HG03159 (cell line): ENCODE results near the gene PRDM2.
"Not testable (repeated sequence)": the region's sequence is repeated elsewhere in the genome, so short reads cannot be mapped to it uniquely, and the experiment has no call there.

ENCODE experiments used
- ATAC-seq: cut with Tn5 transposase; IDR thresholded peaks from one replicate; pipeline ENCODE4 v1.9.1; 2021; ENCODE audit warnings: mild to moderate bottlenecking, moderate library complexity; ENCODE audit not compliant: unreplicated experiment

PRDM2 gene

DNA sequence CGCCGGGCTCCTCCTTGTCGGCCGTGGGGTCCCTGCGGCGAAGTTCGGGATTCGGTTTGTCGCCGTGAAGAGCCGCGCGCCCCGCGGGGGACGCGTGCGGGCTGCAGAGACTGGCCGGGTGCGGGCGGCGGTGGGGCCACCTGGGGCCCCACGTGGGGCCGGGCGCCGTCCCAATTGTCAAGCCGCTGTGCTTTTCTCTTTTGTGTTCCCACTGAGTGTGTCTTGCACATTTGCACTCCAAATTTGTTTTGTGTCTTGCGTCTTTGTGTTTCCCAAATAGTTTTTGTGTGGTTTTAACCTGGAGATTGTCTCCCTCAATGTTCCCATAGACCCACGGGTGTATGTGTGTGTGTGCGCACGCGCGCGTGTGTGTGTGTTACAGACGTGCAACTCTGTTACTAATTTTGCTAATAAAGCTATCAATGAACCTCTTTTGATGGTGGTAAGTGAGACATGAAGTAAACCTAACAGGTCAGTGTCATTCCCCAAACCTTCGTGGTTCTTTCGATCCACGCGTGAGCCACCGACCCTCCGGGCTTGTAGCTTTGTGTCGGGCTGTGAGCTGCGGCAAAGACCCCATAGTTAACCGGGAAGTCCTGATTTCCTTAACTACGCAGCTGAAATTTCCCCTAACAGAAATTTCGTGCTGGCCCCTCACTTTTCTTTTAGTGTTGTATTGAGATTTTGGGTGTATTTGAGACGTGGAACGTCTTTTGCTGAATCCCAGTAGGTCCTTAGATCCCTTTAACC, 708 bp downstream of the PRDM2 start:
- peak; percentile 37 for ATAC-seq

DNA sequence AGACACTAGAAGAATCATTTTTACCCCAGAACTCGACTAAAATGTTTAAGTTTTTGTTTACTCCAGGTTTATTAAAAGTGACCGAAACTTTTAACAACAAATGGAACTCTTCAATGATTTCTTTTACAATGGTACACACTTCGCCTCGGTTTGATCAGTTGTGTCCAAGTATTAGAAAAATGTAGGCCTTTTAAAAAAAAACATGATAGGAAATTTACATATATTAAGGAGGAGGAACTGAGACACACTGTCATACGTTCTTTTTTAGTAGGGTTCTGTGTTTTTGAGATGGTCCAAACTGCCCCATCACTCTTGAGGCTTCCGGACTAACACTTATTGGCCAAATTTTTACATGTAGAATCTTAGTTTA, 1.3 kb downstream of the PRDM2 start:
- no peak for ATAC-seq

DNA sequence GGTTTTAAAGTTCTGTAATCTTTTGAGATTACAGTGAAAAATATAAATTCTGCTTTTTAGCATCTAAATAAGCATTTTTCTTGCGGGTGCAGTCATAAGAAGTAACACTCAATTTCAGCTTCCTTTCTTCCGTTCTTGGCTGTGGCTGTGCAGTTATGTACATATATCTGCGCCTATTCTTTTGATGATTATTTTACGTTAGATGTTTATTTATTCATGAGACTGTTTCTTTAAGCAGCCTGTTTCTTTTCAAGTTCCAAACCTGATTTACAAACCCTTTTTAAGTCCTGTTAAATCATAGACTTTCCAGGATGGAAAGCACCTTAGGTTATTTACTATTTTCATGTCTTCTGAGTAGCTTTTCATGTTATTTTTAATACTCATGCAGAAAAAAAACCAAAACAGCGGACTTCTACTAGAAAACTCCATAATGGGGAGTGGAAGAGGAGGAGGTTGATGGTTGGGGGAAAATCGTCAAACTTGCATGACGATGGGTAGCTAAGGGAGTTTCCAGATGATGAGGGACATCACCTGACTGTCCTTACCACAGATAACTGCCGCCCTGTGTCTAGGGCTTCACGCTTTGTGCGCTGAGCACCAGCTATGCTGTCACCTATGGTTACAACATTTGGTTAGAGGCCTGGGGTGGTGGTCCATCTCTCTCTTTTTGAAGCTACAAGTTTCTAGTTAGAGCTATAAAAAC, 2.6 kb downstream of the PRDM2 start:
- peak; percentile 84 for ATAC-seq

DNA sequence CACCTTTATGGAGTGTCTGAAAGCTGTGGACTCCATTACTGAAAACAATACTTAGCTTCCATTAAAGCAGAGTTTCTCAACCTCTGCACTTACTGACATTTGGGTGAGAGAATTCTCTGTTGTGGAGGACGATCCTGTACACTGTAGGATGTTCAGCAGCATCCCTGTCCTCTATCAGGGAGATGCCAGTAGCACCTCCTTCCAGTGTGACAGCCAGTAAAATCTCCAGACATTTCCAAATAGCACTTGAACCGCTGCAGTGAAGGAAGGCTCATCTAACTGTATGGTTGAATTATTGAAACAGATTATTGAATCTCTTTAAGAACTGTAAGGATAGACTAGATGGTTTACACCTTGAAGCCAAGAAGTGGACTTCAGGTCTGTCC, 3.1 kb downstream of the PRDM2 start:
- no peak for ATAC-seq

DNA sequence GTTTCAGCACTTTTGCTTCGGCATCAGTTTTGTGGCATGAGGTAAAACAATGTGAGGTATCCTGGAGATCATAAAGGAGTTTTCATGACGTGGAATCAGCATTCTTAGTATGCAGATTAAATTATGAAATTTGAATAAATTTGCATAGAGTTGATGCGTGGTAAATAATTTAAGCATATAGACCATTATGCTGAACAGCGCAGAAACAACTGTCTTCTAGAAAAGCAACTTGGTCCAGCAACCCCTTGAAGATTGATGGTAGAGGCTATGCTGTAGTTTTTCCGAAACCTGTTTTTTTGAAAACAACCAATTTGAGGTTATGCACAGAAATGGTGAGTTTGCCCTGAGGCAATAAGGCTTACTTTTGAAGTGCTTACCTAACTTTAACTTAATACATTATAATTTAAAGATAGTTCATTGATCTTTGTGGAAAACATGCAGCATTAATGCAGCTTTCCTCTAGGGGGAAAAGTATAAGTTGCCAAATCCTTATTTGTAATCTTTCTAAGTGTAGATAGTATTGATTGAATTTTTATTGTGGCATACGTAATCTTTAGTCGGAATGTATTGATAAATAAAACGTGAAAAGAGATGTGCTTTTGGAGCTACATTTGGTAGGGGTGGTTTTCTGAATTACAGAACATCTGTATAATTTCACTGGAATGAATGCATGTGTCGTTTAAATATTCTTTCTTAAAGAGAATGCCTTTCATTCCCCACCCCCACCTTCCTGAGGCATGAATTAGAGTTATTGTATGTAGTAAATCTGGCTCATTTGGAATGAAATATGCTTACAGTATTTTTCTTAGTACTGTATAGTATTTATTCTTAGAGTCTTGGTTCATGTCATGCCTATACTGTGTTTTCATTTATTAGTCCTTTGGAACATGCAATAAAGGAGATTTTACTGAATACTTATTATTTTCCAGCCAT, 3.8 kb downstream of the PRDM2 start:
- ATAC-seq = no peak

DNA sequence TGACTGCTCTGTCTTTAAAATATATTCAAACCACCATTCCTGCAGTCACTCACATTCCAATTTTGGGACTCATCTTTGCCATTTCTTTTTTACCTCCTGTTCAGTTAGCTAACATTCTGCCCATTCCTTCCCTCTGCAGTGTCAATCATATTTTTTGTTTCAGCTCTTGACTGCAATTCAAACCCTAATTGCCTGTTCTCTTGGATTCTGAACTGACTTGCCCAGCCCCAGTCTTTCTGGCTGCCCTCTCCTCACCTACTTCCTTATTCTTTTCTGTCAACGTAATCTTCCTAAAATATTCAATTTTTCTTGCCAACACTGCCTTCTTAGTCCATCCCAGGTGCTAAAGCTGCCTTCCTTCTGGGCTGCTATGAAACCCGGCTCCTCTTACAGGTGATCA, 6.1 kb downstream of the PRDM2 start:
- no peak for ATAC-seq

DNA sequence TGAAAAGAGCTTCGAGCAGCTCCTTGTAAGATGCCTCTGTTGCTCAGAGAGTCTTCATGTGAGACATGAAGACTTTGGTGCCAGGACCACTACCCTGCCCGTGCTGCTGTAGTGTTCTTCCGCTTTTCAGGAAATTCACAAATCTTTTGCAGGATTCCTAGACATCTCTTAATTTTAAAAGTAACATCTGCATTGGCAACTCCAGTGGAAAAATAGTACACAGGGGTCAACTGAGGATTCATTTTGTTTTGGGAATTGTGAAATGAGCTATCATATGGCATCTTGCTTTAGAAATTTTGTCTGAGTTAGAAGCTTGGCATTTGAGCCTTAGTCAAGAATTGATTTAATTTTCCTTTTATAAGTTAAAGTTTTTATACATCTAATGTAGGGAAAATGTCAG, 7.2 kb downstream of the PRDM2 start:
- ATAC-seq = no peak

DNA sequence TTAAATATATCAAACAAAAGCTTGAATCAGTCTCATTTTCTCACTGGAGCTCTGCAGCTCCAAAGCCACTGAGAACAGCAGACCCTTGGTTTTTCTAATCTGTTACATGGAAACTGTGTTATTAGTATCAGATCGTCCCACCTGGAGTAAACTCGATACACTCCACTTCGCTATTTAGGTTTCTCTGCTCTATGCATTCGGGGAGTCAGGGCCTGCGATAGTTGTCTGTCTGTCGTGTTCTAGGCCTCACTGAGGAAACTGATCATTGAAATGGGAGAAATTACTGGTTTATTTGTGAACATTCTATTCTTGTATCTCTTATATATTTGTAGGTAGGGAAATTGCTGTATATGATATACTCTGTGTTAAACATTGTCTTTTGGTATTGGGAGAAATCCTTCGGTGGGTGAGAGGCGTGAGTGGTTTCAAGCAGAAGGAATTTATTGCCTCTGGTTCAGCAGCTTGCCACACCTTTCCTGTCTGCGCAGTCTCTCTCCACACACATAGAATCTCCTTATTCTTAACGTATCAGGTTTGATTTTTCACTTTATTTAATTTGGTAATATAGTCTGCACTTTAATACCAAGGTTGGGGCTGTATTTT, 8.5 kb downstream of the PRDM2 start:
- no peak for ATAC-seq

DNA sequence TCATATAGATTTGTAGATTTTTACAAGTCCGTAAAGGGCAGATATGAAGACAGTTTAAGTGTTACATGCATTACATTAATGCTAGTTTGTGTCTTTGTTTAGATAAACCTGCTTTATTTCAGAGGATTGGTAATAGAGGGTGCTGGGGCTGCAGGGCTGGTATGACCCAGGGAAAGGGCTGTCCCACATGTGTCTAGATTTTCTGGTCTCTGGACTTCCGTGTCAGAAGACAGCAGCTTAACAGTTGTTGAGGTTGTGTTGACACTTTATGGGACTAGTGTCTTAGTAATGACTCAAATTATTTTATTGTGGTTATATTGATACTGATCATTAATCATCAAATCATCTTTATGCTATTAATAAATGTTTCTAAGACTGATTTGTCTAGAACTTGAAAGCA, 10.1 kb downstream of the PRDM2 start:
- ATAC-seq = no peak

DNA sequence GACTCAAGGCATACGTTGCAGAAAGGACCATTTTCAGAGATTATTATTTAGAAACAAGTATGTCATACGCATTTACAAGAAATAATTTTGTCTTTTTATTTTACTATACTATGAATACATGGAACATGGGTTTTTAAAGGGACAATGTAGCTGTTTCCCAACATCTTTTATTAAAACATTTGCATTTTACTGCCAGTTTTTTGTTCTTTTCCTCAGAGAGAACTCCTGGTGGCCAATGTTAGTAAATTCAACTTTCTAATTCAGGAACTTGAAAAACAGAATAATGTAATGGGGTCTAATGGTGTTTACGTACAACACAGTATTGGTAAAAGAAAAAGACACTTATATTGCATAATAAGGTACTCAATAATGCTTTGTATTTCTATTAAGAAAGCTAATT, 14.9 kb downstream of the PRDM2 start:
- ATAC-seq = no peak

DNA sequence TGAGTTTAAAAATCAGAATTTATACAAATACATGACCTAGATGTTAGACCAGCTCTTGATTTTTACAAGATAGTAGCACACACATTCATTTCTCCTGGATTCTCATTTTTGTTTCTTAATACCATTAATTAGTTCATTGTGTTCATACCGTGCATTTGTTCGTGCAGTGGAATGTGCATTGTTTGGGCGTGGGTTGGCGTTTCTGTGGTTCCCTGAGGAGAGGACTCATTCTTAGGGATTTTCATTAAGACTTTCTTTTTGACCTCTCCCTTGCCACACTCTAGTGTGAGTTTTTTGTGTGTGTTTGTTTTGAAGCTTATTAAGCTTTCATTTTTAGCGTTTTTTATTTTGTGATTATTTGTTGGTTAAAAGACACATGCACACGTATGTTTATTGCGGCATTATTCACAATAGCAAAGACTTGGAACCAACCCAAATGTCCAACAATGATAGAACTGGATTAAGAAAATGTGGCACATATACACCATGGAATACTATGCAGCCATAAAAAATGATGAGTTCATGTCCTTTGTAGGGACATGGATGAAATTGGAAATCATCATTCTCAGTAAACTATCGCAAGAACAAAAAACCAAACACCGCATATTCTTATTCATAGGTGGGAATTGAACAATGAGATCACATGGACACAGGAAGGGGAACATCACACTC, 15.8 kb downstream of the PRDM2 start:
- not testable (repeated sequence) for ATAC-seq

DNA sequence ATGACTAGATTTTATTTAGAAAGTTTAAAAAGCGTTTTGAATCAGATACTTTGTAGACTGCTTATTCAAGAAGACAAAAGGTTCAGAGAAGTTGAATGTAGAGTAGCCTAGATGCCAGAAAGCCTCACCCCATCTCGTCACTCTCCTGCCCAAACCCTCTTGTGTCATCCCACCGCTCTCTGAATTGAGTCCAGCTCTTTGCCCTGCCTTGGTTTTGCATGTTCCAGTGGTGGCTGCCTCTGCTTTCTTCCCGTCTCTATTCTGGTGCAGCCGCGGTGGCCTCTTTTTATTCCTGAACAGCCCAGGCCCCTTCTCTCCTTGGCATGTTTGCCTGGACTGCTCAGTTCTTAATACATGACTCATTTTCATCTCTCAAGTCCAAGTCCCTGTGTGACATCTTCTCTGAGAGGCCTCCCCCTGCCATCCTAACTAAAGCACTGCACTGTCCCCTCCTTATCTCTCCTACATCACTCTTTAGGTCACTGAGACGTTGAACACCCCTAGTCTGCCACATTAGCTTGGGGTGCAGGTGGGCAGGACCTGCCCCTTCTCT, 22.9 kb downstream of the PRDM2 start:
- no peak for ATAC-seq

DNA sequence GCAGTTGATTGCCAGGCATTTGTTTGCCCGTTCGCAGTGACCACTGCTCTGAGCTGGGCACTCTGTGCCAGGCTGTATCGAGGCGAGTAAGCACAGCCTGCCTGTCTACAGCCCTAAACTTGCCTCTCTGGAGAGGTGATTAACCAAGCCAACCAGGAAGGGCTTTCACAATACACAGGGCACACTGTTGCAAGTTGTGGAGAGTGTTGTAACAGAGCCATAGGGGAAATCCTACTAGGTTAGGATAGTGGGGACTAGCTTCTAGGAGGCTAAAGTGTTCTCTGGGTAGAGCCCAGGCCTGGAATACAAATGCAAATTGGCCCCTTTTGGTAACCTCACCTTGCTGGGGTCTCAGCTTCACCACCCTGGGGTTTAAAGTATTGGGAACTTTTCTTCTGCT, 23.8 kb downstream of the PRDM2 start:
- no peak for ATAC-seq

DNA sequence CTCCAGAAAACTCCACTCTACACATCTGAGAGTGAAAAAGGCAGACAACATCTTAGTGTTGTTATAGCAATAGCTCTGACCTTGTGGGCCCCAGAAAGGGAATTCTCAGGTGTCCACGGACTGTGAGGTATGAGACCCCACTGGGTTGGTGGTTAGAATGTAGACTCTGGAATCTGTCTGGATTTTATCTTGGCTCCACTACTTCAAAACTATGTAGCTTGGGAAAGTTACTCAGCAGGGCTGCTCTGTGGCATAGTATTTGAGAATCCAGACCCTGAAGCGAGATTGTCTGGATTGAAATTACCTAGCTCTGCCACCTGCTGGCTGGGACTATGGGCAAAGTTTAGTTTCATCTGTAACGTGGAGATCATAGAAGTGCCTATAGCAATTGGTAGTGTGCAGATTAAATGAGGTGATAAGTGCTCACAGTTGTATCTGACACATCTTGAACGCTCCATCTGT, 25.8 kb downstream of the PRDM2 start:
- ATAC-seq = no peak

DNA sequence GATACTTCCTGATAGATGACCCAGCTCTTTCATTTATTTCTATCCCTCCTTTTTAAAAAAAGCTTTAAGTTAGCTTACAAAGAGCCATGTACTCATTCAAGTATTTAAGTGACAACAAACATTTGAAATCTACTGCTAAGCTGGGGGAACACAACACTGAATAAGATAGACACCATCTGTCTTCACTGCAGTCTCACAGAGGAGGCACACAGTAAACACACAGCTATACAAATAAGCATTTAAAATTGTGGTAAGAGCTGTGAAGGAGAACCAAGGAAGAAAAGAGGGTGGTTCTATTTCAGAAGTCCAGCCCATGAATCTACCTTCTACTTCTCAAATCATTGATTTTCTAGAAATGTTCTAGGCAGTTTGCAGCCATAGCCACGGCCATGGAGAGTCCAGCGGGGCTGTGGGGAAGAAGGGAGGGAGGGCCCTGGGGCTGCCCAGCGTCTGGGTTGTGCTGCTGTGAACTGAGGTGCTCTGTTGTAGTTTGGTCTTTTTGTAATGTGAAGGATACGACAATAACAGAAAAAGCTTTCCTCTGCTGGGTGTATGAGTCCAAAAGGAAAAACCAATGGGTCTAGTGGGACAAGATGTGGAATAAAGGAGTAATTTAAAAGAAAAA, 28.2 kb downstream of the PRDM2 start:
- no peak for ATAC-seq

DNA sequence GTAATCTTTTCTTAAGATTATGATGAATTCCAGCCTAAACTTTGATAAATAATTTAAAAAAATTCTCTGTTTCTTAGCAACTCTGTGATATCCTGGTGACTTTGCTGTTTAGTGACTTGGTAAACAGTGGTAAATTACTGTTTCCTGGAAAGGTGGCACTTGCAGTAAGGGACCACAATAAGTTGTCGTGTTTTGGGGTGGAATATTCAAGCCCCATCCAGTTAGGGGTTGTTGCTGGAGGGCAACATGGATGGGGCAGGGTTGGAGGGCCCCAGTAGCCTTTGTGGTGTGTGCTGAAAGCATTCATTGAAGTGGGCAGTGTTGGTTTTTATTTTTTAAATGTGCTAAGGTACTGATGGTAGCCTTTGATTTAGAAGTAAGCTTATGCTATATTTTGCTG, 30.3 kb downstream of the PRDM2 start:
- no peak for ATAC-seq

DNA sequence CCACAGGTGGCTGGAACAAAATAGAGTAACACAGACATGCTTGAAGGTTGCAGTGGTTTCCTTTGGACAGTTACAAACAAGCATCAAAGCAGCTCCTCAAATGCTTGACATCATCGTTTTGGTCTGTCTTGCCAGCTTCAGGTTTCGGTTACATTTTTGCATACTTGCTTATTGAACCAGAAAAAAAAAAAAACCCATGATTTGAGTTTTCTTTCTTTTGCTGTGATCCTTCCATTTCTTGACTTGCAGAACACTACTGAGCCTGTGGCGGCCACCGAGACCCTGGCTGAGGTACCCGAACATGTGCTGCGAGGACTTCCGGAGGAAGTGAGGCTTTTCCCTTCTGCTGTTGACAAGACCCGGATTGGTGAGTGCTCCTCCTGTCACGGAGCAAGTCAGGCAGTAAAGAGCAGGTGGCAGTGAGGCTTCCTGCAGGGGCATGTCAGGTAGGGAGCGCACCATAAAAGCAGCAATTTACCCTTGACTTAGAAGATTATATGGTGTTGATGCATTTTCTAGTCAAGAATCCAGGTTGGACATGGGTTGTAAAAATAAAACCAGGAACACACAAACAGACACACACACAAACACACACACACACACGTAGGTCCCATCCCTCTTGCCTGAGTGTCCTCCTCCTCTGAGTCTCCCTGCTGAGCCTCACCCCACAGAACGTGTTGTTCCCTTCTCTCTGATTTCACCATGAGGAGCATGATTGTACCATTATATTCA, 30.9 kb downstream of the PRDM2 start:
- ATAC-seq = peak; percentile 92

DNA sequence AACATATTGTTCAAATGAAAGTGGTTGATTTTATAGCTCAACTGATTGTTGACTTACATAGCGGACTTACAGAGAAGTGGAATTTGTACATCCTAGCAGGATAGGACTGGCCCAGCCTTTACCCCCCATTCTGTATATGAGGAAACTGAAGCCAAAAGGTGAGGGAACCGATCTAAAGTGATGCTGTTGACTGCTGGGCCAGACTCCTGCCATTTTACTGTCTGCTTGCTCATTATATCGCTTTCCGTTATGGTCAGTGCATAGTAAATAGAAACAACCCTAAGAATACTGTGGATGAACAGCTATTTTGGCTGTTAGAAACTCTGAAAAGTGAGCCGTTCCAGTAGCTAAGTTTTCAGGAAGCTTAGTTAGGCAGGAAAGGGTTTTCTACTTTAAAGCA, 31.9 kb downstream of the PRDM2 start:
- no peak for ATAC-seq

DNA sequence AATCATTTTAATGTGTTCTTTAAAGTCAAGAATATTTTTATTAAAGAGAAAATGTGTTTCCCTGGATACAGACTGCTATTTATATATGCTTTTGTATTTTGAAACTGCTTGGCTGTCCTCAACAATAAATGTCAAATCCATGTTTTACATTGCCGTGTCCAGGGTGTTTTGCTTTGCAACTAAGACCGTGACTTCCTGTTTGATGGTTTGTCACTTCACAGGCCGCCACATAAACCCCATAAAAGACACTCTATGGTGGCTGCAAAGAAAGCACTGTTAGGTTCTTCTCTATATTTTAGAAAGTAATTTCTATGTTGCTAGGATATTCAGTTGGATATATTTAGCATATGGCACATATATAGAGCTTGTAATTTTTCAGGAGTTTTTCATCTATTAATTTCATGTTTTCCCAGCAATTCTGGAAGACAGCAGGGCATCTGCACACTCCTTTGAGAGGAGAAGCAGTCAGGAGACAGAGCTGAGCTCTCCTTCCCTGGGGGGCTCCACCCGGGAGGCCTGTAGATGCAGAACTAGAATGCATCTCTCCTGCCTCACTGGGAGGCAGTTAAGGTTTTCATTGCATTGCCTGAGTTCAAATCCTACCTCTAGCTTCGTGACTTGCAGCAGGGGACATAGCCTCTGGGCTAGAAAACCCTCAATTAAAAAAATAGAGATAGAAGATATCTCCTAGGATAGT, 33.1 kb downstream of the PRDM2 start:
- ATAC-seq = no peak
